ENCODE results near the gene GTPBP6. TPM values are rescaled to one million over a fixed set of nuclear protein-coding genes. Genes with fewer than 3 reads are reported as not detected.
"Not testable (repeated sequence)": the region's sequence is repeated elsewhere in the genome, so short reads cannot be mapped to it uniquely, and the experiment has no call there.

The GTPBP6 gene
- polyA plus RNA-seq, 3 donors: 36.1 to 41.9 (median 36.6) TPM

GRCh38 chrX:295136-295535, 23.5 kb downstream of the GTPBP6 start:
- no peak for DNase-seq (ENCODE audit: low read depth in 3 of 3, low spot score in 2 of 3)

DNA sequence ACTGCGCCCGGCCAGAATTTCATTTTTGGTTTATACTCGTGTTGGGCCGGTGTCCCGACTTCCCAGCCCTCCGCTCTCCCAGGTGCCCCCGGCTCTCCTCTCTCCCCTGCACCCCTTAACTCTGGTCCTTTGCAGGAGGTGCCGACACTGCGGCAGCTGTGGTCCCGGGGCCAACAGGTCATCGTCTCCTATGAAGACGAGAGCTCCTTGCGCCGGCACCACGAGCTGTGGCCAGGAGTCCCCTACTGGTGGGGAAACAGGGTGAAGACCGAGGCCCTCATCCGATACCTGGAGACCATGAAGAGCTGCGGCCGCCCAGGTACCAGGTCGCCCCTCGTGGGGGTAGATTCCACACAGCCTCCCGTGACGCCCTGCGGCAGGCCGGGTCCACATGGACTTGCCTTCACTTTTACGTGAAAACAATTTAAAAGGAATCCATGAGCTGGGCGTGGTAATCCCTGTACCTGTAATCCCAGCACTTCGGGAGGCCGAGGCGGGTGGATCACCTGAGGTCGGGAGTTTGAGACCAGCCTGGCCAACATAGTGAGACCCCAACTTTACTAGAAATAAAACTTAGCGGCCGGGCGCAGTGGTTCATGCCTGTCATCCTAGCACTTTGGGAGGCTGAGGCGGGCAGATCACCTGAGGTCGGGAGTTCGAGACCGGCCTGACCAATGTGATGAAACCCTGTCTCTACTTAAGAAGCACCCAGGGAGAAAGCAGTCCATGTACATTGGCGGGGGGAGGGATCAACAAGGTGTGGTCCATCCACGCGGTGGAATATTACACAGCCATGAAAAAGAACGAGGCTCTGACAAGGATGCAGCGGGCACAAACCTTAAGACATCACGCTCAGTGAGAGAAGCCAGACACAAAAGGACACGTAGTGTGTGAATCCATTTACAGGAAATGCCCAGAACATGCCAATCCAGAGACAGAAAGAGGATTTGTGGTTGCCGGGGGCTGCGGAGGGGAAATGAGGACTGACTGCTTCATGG, 25.4 kb downstream of the GTPBP6 start:
- no peak for DNase-seq (ENCODE audit: low read depth in 3 of 3, low spot score in 2 of 3)

- DNase-seq (ENCODE audit: low read depth in 3 of 3, low spot score in 2 of 3): no peak
Measured at GRCh38 chrX:291411-291901, 27.1 kb downstream of the GTPBP6 start.

GRCh38 chrX:290476-291166, 28.0 kb downstream of the GTPBP6 start:
- no peak for DNase-seq (ENCODE audit: low read depth in 3 of 3, low spot score in 2 of 3)

- DNase-seq (ENCODE audit: low read depth in 3 of 3, low spot score in 2 of 3): no peak
Measured at GRCh38 chrX:288561-288991, 30.0 kb downstream of the GTPBP6 start.

DNA sequence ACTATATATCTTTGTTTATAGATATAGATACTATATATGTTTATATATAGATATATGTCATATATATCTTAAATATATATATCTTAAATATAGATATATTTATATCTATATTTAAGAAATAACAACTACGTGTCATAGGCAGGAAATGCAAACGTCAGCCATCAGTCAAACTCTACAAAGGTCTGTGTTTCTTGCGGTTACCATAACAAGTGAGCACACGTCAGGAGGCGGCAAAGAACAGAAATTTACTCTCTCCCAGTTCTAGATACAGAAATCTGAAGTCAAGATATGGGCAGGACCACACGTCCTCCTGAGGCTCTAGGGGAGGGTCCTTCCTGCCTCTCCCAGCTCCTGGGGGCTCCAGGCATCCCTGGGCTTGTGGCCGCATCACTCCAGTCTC, 30.9 kb downstream of the GTPBP6 start:
- DNase-seq (ENCODE audit: low read depth in 3 of 3, low spot score in 2 of 3): no peak

GRCh38 chrX:285076-285677, 33.4 kb downstream of the GTPBP6 start:
- DNase-seq (ENCODE audit: low read depth in 3 of 3, low spot score in 2 of 3): no peak

GRCh38 chrX:283115-283845, 35.3 kb downstream of the GTPBP6 start:
- peak; percentile 64 to 76 (median 74) for DNase-seq (ENCODE audit: low read depth in 3 of 3, low spot score in 2 of 3)

- DNase-seq (ENCODE audit: low read depth in 3 of 3, low spot score in 2 of 3): not testable (repeated sequence)
Measured at GRCh38 chrX:282000-282681, 36.5 kb downstream of the GTPBP6 start.

DNA sequence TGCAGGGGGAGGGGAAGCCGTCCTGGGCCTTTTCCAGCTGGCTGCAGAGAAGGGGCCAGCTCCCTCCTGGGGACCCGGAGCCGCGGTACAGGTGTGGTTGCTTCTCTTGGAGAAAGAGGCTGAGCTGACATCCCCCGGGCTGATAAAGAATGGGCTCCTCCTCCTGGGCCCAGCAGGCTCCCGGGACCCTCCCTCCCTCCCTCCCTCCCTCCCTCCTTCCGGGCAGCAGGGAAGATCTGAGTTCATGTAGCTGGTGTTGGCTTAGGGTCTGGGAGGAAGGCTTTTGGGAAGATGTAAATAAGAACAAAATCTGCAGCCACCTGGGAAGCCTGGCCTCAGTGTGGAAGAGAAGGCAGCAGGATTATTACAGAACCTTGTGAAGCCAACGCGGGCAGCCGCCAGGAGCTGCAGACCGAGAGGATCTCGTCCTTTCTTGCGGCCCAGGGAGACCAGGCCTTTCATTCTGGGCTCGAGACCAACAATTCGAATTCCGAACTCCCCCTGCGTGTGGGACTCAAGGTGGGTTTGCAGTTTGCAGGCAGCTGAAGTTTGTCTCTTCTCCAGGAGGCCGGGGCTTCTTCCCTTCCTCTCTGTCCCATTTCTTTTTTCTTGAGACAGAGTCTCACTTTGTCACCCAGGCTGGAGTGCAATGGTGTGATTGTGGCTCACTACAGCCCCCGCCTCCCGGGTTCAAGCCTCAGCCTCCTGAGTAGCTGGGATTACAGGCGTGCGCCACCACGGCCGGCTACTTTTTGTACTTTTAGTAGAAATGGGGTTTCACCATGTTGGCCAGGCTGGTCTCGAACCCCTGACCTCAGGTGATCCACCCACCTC, 37.2 kb downstream of the GTPBP6 start, which contains the start of gene PLCXD1:
PLCXD1 (plus strand) TSS at position 216 of the 834 bp plus-strand sequence. CDS start 2,807 bp downstream, outside the sequence.
- DNase-seq (ENCODE audit: low read depth in 3 of 3, low spot score in 2 of 3): peak in 1 of 3 donors; percentile 58

GRCh38 chrX:280722-281121, 37.9 kb downstream of the GTPBP6 start:
- not testable (repeated sequence) for DNase-seq (ENCODE audit: low read depth in 3 of 3, low spot score in 2 of 3)

- DNase-seq (ENCODE audit: low read depth in 3 of 3, low spot score in 2 of 3): not testable (repeated sequence)
Measured at GRCh38 chrX:279757-280604, 38.6 kb downstream of the GTPBP6 start.

- DNase-seq (ENCODE audit: low read depth in 3 of 3, low spot score in 2 of 3): no peak
Measured at GRCh38 chrX:276581-277201, 41.9 kb downstream of the GTPBP6 start.

- DNase-seq (ENCODE audit: low read depth in 3 of 3, low spot score in 2 of 3): peak in 1 of 3 donors; percentile 38
Measured at GRCh38 chrX:275967-276580, 42.5 kb downstream of the GTPBP6 start.

DNA sequence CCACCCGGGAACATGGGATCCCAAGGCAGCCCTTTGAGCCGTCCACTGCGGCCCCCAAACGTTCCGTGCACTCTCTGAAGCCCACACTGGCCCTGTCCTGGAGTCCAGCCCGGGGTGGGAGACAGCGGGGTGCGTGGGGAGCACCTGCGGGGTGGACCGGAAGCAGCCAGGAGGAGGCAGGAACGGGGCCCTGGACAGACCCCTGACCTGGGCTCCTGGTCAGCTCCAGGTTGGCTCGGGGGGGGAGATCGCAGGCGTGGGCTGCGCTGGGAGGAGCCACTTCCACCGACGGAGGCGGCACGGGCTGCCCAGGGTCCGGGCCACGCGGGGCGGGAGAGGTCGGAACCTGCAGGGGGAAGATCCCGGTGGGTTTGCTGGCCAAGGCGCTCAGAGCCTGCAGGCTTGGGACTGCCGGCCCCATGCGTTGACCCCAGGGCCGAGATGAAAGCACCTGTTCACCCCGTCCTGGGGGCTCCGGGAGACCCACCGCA, 43.1 kb downstream of the GTPBP6 start:
- DNase-seq (ENCODE audit: low read depth in 3 of 3, low spot score in 2 of 3): no peak

GRCh38 chrX:274904-275475, 43.6 kb downstream of the GTPBP6 start:
- peak in 1 of 3 donors; percentile 32 for DNase-seq (ENCODE audit: low read depth in 3 of 3, low spot score in 2 of 3)
